Neural progenitor cell (in vitro differentiated cells): Measurements from ENCODE around the gene C3orf52.

Source experiments
- CTCF ChIP-seq: fragments of 200-600 bp; sonication (generic); IDR thresholded peaks from 2 replicates; pipeline ENCODE4 v1.5.1; 2017; ENCODE audit warnings: antibody characterized with exemption, mild to moderate bottlenecking
- EZH2 ChIP-seq: fragments of 200-600 bp; sonication (generic); IDR thresholded peaks from 2 replicates; pipeline ENCODE4 v1.6.1; 2017; ENCODE audit warnings: antibody characterized with exemption, mild to moderate bottlenecking, moderate library complexity
- EZH2phosphoT487 ChIP-seq: fragments of 200-600 bp; sonication (generic); IDR thresholded peaks from 2 replicates; pipeline ENCODE4 v1.6.1; 2017; ENCODE audit warnings: antibody characterized with exemption

GRCh38 chr3:112115806-112116383, 29.7 kb downstream of the C3orf52 start:
- no peak for TF ChIP-seq CTCF
- no peak for TF ChIP-seq EZH2phosphoT487
- TF ChIP-seq EZH2, result no peak
